Sigmoid colon (tissue), 7 donors: Measurements from ENCODE around the gene RBM5. TPM values are rescaled to one million over a fixed set of nuclear protein-coding genes. Genes with fewer than 3 reads are reported as not detected.

ENCODE experiments used
- DNase-seq: peaks from one replicate; pipeline ENCODE4 v3.0.0-alpha.2; 2019
- H3K27ac ChIP-seq, 4 donors: fragments of 200-600 bp; sonication (generic); one replicate each; pipeline ENCODE4 v1.5.1; 2016 to 2019; ENCODE audit warnings: mild to moderate bottlenecking in 1 of 4
- H3K27me3 ChIP-seq, 3 donors: fragments of 200-600 bp; sonication (generic); one replicate each; pipeline ENCODE4 v1.5.1; 2019; ENCODE audit warnings: mild to moderate bottlenecking in 1 of 3
- H3K36me3 ChIP-seq, 4 donors: fragments of 200-600 bp; sonication (generic); one replicate each; pipeline ENCODE4 v1.5.1; 2016 to 2019
- H3K4me1 ChIP-seq, 4 donors: fragments of 200-600 bp; sonication (generic); one replicate each; pipeline ENCODE4 v1.5.1; 2017 to 2019
- H3K4me3 ChIP-seq, 4 donors: fragments of 200-600 bp; sonication (generic); one replicate each; pipeline ENCODE4 v1.5.1; 2017 to 2019; ENCODE audit warnings: mild to moderate bottlenecking in 2 of 4, moderate library complexity in 1 of 4
- H3K9me3 ChIP-seq, 4 donors: fragments of 200-600 bp in 3 of 4; sonication (generic) in 3 of 4; one replicate each; pipeline versions ENCODE4 v1.5.1 to v1.6.1; 2013 to 2019
- EP300 ChIP-seq, 4 donors: sonication (generic); formaldehyde crosslinking; IDR thresholded peaks; one replicate each; pipeline ENCODE4 v1.6.1; 2017; ENCODE audit warnings: antibody characterized with exemption in 4 of 4
- POLR2A ChIP-seq, 2 donors: fragments of 450-650 bp; IDR thresholded peaks; one replicate each; pipeline ENCODE4 v1.6.1; 2016; ENCODE audit warnings: antibody characterized with exemption in 2 of 2, mild to moderate bottlenecking in 2 of 2, moderate library complexity in 2 of 2
- POLR2AphosphoS5 ChIP-seq, 4 donors: sonication (generic); formaldehyde crosslinking; IDR thresholded peaks; one replicate each; pipeline ENCODE4 v1.6.1; 2017; ENCODE audit warnings: antibody characterized with exemption in 4 of 4
- WGBS, 2 donors: extraction: QIAGEN DNeasy Blood & Tissue Kit; methylation state at CpG; one replicate each; pipeline ENCODE4 v1.1.7; 2013; 5-methylcytosine and 5-hydroxymethylcytosine counted together
- intact Hi-C: fragments of 100-400 bp; cut with DNase I; formaldehyde crosslinking; loops from one replicate; pipeline ENCODE4 v1.15.1; 2023
- polyA plus RNA-seq, 3 donors: library from polyadenylated mRNA; stranded (reverse); fragments of 200-250 nt; gene quantifications; one replicate each; pipeline ENCODE4 v1.2.3, GENCODE V29; 2013
- total RNA-seq, 4 donors: library from RNA; depleted of rRNA; stranded (reverse); fragments of >200 nt; gene quantifications; one replicate each; pipeline ENCODE4 v1.1.0, GENCODE V29; 2016
- TF ChIP-seq, protein P1 (sequence below), 4 experiments: fragments of 450-650 bp in 3 of 4; fragments of 200-600 bp in 1 of 4; IDR thresholded peaks; one replicate each; pipeline ENCODE4 v1.5.1; 2016 to 2019; ENCODE audit warnings: antibody characterized with exemption in 4 of 4, mild to moderate bottlenecking in 3 of 4, moderate library complexity in 2 of 4
- donor health status: healthy with polysubstance abuse.
- donor health status: Bipolar disorder and iron deficiency.
- donor health status: healthy.

The RBM5 gene
- total and polyA plus RNA-seq, 7 donors, result 19.4 to 294 (median 149) TPM

- intact Hi-C loops, result loop anchor here (1.0 to 2.0 kb wide), 3 partner anchors 33 to 105 kb away; partner anchors contain the start of gene SEMA3F
- no peak for TF ChIP-seq EP300 (IDR thresholded peaks at IDR 0.05)
- no peak for TF ChIP-seq POLR2A (IDR thresholded peaks at IDR 0.05)
- TF ChIP-seq, protein P1, sequence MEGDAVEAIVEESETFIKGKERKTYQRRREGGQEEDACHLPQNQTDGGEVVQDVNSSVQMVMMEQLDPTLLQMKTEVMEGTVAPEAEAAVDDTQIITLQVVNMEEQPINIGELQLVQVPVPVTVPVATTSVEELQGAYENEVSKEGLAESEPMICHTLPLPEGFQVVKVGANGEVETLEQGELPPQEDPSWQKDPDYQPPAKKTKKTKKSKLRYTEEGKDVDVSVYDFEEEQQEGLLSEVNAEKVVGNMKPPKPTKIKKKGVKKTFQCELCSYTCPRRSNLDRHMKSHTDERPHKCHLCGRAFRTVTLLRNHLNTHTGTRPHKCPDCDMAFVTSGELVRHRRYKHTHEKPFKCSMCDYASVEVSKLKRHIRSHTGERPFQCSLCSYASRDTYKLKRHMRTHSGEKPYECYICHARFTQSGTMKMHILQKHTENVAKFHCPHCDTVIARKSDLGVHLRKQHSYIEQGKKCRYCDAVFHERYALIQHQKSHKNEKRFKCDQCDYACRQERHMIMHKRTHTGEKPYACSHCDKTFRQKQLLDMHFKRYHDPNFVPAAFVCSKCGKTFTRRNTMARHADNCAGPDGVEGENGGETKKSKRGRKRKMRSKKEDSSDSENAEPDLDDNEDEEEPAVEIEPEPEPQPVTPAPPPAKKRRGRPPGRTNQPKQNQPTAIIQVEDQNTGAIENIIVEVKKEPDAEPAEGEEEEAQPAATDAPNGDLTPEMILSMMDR (IDR thresholded peaks at IDR 0.05), result peak; percentile 65 to 90 (median 85)
- peak in 3 of 4 donors; percentile 2 to 64 (median 37) for TF ChIP-seq POLR2AphosphoS5 (IDR thresholded peaks at IDR 0.05)
- Histone ChIP-seq H3K27me3 (no peaks in the 10 kb centered on the region), H3K36me3 (peaks cover 26 to 43% (median 43%) of the 10 kb centered on the region in 4 donors), H3K27ac (no peak overlapping the region), H3K9me3 (no peaks in the 10 kb centered on the region), H3K4me3 (no peak overlapping the region), H3K4me1 (peaks cover 0 to 34% (median 26%) of the 10 kb centered on the region in 4 donors)
- WGBS, 2 donors, result 28 to 41% methylated on average over 13 of the region's 13 CpGs
- peak; percentile 89 for DNase-seq
Measured at GRCh38 chr3:50121072-50122032, 32.6 kb downstream of the RBM5 start.

DNA sequence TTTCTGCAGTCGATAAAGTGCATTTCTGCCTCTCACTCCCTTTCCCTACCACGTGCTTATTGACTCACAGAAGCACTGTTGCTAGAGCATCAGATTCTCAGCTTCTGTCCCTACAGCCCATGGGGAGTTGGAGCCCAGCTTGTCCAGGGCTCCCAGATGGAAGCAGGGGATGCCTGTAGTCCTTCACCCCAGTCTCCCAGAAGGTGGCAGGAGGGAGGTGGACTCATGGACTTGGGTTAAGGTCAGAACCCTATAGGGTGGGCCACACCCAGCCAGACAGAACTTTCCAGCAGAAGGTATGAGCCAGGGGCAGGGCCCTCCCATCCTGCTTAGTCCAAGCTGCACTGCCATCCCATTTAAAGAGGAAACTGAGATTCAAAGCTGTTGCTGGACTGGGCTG, 33.4 kb downstream of the RBM5 start:
- Histone ChIP-seq H3K9me3 (no peaks in the 10 kb centered on the region), H3K27ac (no peak overlapping the region), H3K36me3 (peaks cover 19 to 36% (median 36%) of the 10 kb centered on the region in 4 donors), H3K27me3 (no peaks in the 10 kb centered on the region), H3K4me3 (no peak overlapping the region), H3K4me1 (peaks cover 0 to 40% (median 34%) of the 10 kb centered on the region in 4 donors)
- no peak for TF ChIP-seq POLR2AphosphoS5 (IDR thresholded peaks at IDR 0.05)
- no peak for TF ChIP-seq EP300 (IDR thresholded peaks at IDR 0.05)
- TF ChIP-seq, protein P1 (IDR thresholded peaks at IDR 0.05), result no peak
- no peak for TF ChIP-seq POLR2A (IDR thresholded peaks at IDR 0.05)
- intact Hi-C loops, result no loop called here
- WGBS, 2 donors, result 67 to 85% methylated on average over 2 of the region's 2 CpGs
- DNase-seq, result peak; percentile 60

GRCh38 chr3:50122661-50123391, 34.1 kb downstream of the RBM5 start:
- Histone ChIP-seq H3K4me3 (no peak overlapping the region), H3K9me3 (no peaks in the 10 kb centered on the region), H3K27ac (no peak overlapping the region), H3K27me3 (no peaks in the 10 kb centered on the region), H3K36me3 (peaks cover 11 to 28% (median 28%) of the 10 kb centered on the region in 4 donors), H3K4me1 (peaks cover 0 to 40% (median 36%) of the 10 kb centered on the region in 4 donors)
- TF ChIP-seq POLR2A (IDR thresholded peaks at IDR 0.05) (no peak), EP300 (IDR thresholded peaks at IDR 0.05) (no peak), POLR2AphosphoS5 (IDR thresholded peaks at IDR 0.05) (no peak)
- TF ChIP-seq, protein P1 (IDR thresholded peaks at IDR 0.05), result no peak
- 85 to 87% methylated on average over 14 of the region's 14 CpGs for WGBS, 2 donors
- intact Hi-C loops, result no loop called here
- peak; percentile 63 for DNase-seq

DNA sequence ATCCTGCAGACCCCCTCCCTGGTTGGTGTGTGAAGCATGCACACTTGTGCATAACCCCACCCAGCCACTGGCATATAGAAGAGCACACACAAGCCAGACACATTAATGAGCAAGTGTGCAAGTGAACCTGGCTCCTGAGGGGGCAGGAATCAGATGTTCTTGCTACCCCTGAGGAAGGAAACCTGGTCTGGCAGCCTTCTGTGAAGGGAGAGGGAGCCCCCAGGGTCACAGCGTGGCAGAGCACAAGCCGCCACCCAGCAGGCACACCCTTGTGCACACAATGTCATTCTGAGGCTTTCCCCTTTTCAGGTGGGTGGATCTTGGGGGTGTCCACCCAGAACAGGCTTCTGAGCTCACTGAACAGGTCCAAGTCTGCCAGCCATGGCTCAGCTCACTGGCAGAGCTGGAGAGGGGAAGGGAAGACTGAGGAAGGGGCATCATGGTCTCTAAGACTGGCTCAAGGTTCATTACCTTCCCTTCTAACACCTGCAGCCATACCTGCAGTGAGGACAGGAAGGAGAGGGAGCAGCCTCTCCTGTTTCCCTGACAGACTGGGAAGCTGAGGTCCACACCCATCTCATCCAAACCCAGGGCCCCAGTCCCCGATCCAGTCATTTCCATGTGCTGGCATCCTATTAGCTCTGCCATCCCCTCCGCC, 34.8 kb downstream of the RBM5 start:
- peak; percentile 59 for DNase-seq
- H3K27ac ChIP-seq, result no peak overlapping the region
- peaks cover 0 to 40% (median 36%) of the 10 kb centered on the region in 4 donors for H3K4me1 ChIP-seq
- no peaks in the 10 kb centered on the region for H3K27me3 ChIP-seq
- WGBS, 2 donors, result 23 to 61% methylated on average over 4 of the region's 4 CpGs
- TF ChIP-seq POLR2AphosphoS5 (IDR thresholded peaks at IDR 0.05) (no peak), EP300 (IDR thresholded peaks at IDR 0.05) (no peak), POLR2A (IDR thresholded peaks at IDR 0.05) (no peak)
- TF ChIP-seq, protein P1 (IDR thresholded peaks at IDR 0.05), result no peak
- intact Hi-C loops, result no loop called here
- no peak overlapping the region for H3K4me3 ChIP-seq
- no peaks in the 10 kb centered on the region for H3K9me3 ChIP-seq
- peaks cover 4 to 21% (median 21%) of the 10 kb centered on the region in 4 donors for H3K36me3 ChIP-seq
